DMS79 treated with DMSO at 0.1 percent for 48 hours (cell line): ENCODE results near the gene ABHD2.
"Not testable (repeated sequence)": the region's sequence is repeated elsewhere in the genome, so short reads cannot be mapped to it uniquely, and the experiment has no call there.

Experiments used
- DNase-seq: peaks from one replicate; lab custom pipeline; 2025; lab: John Stamatoyannopoulos, UW

Gene ABHD2

GRCh38 chr15:89087830-89088604 is at the start of gene ABHD2:
Gene ABHD2, plus strand, starts transcription at chr15:89088456. Its CDS starts 27,872 bp downstream, at chr15:89116328.
- DNase-seq: peak; percentile 94

- DNase-seq: no peak
Observed at GRCh38 chr15:89039142-89039541, 49.1 kb upstream of the ABHD2 start.

- DNase-seq: no peak
Observed at GRCh38 chr15:89041507-89041906, 46.7 kb upstream of the ABHD2 start.

- no peak for DNase-seq
Observed at GRCh38 chr15:89042387-89042786, 45.9 kb upstream of the ABHD2 start.

- no peak for DNase-seq
Observed at GRCh38 chr15:89043031-89044002, 44.9 kb upstream of the ABHD2 start.

- DNase-seq: not testable (repeated sequence)
Observed at GRCh38 chr15:89049016-89049666, 39.1 kb upstream of the ABHD2 start.

- no peak for DNase-seq
Observed at GRCh38 chr15:89051875-89052274, 36.4 kb upstream of the ABHD2 start.

- DNase-seq: no peak
Observed at GRCh38 chr15:89052474-89052873, 35.8 kb upstream of the ABHD2 start.

GRCh38 chr15:89054873-89055272 is 33.4 kb upstream of the ABHD2 start:
- DNase-seq: no peak

- DNase-seq: peak; percentile 3
Observed at GRCh38 chr15:89057506-89058133, 30.6 kb upstream of the ABHD2 start.

GRCh38 chr15:89058376-89058775 is 29.9 kb upstream of the ABHD2 start:
- DNase-seq: no peak

GRCh38 chr15:89058876-89059405 is 29.3 kb upstream of the ABHD2 start:
- DNase-seq: no peak

- DNase-seq: no peak
Observed at GRCh38 chr15:89066280-89066679, 22.0 kb upstream of the ABHD2 start.

GRCh38 chr15:89067751-89068150 is 20.5 kb upstream of the ABHD2 start:
- DNase-seq: no peak

GRCh38 chr15:89068325-89068784 is 19.9 kb upstream of the ABHD2 start:
- no peak for DNase-seq

- no peak for DNase-seq
Observed at GRCh38 chr15:89070197-89071124, 17.8 kb upstream of the ABHD2 start.

GRCh38 chr15:89071471-89071870 is 16.8 kb upstream of the ABHD2 start:
- no peak for DNase-seq

GRCh38 chr15:89072277-89072869 is 15.9 kb upstream of the ABHD2 start:
- no peak for DNase-seq

- DNase-seq: no peak
Observed at GRCh38 chr15:89074402-89075012, 13.7 kb upstream of the ABHD2 start.
